ENCODE data around the gene FANCL.
A peak's percentile ranks its signal among the peaks of the same experiment; 100 is the strongest.

FANCL gene

DNA sequence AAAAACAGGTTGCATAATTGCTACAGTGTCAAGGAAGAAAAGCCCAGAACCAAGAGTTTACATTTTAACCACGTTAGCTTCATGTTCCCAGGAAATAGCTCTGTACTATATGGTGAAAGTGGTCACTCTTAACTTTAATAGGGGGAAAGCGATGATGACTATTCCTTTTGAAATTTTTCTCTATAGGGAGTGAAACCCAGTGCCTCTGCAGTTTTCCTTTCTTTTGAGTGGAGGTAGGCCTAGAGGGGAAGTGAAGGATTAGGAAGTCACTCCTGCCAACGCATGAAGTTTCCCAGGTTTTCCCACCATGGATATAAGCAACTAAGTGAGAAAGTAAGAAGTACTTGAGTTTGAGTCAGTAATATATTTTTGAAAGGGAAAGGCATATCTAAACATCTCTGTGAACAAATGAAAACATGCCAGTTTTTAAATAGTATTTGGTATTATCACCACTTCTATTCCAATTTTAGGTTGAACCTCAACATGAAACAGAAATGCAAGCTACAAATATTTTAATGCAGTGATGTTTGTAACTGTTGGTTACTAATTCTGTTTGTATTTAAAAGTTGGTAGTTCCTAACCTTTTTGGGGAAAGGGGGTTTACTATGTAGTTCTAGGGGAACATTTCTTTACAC, 102.6 kb downstream of the FANCL start:
- no peak overlapping the region for H3K9ac ChIP-seq (ENCODE audit: low read length)
- no peak overlapping the region for H3K4me3 ChIP-seq (ENCODE audit: low read length)
- no peaks in the 10 kb centered on the region for H3K27me3 ChIP-seq (replicated peaks; ENCODE audit: control insufficient read depth, insufficient read depth, low read length)
- peaks cover under 1% of the 10 kb centered on the region for H3K36me3 ChIP-seq (ENCODE audit: control insufficient read depth, insufficient read depth, low read length, severe bottlenecking)
- peak; percentile 22 for DNase-seq (ENCODE audit: low read depth)
- peaks cover 13% of the 10 kb centered on the region for H3K4me1 ChIP-seq (ENCODE audit: control insufficient read depth, insufficient read depth, low read length)
- H3K9me3 ChIP-seq (ENCODE audit: control insufficient read depth, low read length), result no peaks in the 10 kb centered on the region

DNA sequence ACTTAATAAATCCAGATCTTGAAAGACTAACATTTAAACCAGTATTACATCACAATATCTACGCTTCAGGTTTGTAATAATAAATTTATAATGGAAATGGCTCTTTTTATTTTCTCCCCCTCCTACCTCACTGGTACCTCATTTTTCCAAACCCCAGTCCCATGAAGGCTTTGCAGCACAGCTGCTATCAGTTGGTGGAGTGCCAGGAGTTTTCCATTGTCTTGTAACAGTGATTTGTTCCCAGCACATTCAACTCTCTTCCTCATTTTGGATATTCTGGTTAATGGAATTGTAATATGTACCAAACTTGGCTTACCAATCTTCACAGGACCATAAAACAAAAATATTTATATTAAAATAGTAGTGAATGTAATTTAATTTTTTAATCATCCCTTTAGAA, 103.3 kb downstream of the FANCL start:
- H3K9ac ChIP-seq (ENCODE audit: low read length), result no peak overlapping the region
- DNase-seq (ENCODE audit: low read depth), result peak; percentile 7
- H3K36me3 ChIP-seq (ENCODE audit: control insufficient read depth, insufficient read depth, low read length, severe bottlenecking), result no peaks in the 10 kb centered on the region
- H3K9me3 ChIP-seq (ENCODE audit: control insufficient read depth, low read length), result no peaks in the 10 kb centered on the region
- no peak overlapping the region for H3K4me3 ChIP-seq (ENCODE audit: low read length)
- peaks cover 18% of the 10 kb centered on the region for H3K4me1 ChIP-seq (ENCODE audit: control insufficient read depth, insufficient read depth, low read length)
- no peaks in the 10 kb centered on the region for H3K27me3 ChIP-seq (replicated peaks; ENCODE audit: control insufficient read depth, insufficient read depth, low read length)

- Histone ChIP-seq H3K9me3 (ENCODE audit: control insufficient read depth, low read length) (no peaks in the 10 kb centered on the region), H3K27me3 (replicated peaks; ENCODE audit: control insufficient read depth, insufficient read depth, low read length) (no peaks in the 10 kb centered on the region), H3K4me1 (ENCODE audit: control insufficient read depth, insufficient read depth, low read length) (peaks cover 24% of the 10 kb centered on the region), H3K9ac (ENCODE audit: low read length) (no peak overlapping the region), H3K36me3 (ENCODE audit: control insufficient read depth, insufficient read depth, low read length, severe bottlenecking) (no peaks in the 10 kb centered on the region), H3K4me3 (ENCODE audit: low read length) (no peak overlapping the region)
- peak; percentile 77 for DNase-seq (ENCODE audit: low read depth)
Observed at GRCh38 chr2:58137221-58137620, 103.9 kb downstream of the FANCL start.

- no peaks in the 10 kb centered on the region for H3K9me3 ChIP-seq (ENCODE audit: control insufficient read depth, low read length)
- no peak for DNase-seq (ENCODE audit: low read depth)
- H3K27me3 ChIP-seq (replicated peaks; ENCODE audit: control insufficient read depth, insufficient read depth, low read length), result no peaks in the 10 kb centered on the region
- H3K4me1 ChIP-seq (ENCODE audit: control insufficient read depth, insufficient read depth, low read length), result peaks cover 36% of the 10 kb centered on the region
- H3K4me3 ChIP-seq (ENCODE audit: low read length), result no peak overlapping the region
- no peak overlapping the region for H3K9ac ChIP-seq (ENCODE audit: low read length)
- H3K36me3 ChIP-seq (ENCODE audit: control insufficient read depth, insufficient read depth, low read length, severe bottlenecking), result no peaks in the 10 kb centered on the region
Observed at GRCh38 chr2:58135861-58136260, 105.3 kb downstream of the FANCL start.

GRCh38 chr2:58133395-58133794, 107.7 kb downstream of the FANCL start:
- H3K9me3 ChIP-seq (ENCODE audit: control insufficient read depth, low read length), result no peaks in the 10 kb centered on the region
- no peaks in the 10 kb centered on the region for H3K27me3 ChIP-seq (replicated peaks; ENCODE audit: control insufficient read depth, insufficient read depth, low read length)
- H3K9ac ChIP-seq (ENCODE audit: low read length), result no peak overlapping the region
- DNase-seq (ENCODE audit: low read depth), result peak; percentile 18
- H3K4me3 ChIP-seq (ENCODE audit: low read length), result no peak overlapping the region
- H3K36me3 ChIP-seq (ENCODE audit: control insufficient read depth, insufficient read depth, low read length, severe bottlenecking), result no peaks in the 10 kb centered on the region
- H3K4me1 ChIP-seq (ENCODE audit: control insufficient read depth, insufficient read depth, low read length), result peaks cover 38% of the 10 kb centered on the region

DNA sequence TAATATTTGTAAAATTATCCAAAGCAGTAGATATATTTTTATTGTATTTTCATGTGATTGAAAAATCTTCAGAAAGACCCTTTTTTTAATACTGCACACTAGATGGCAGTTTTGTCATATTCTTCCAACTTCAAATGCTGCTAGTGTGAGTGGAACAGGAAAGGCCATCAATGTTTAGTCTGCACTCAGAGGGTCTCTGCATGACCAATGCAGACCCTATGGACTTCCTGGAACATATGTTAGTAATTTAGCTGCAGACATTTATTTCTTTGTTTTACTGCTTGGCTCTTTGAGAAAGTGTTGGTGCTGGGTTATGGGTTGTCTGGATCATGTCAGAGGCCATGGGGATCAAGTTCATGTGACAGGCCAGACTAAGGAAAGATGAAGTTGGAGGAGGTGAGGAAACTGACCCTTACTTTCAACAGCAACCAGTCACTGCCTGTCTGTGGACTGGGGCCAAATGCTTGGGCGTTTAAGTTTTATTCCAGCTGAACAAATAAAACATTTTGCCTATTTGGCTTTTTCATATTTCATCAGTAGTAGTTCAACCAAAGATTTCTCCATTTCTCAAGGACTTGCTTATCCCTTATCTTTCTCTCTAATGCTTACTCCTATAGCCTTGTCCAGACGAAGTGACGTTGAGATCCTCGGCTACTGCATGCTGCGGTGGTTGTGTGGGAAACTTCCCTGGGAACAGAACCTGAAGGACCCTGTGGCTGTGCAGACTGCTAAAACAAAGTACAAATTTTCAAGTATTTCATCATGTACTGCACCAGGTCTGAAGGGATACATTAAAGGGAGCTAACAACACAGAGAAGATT, 109.7 kb downstream of the FANCL start:
- H3K9me3 ChIP-seq (ENCODE audit: control insufficient read depth, low read length), result no peaks in the 10 kb centered on the region
- H3K9ac ChIP-seq (ENCODE audit: low read length), result peak overlapping the region; percentile 57
- H3K4me3 ChIP-seq (ENCODE audit: low read length), result peak overlapping the region; percentile 24
- H3K36me3 ChIP-seq (ENCODE audit: control insufficient read depth, insufficient read depth, low read length, severe bottlenecking), result no peaks in the 10 kb centered on the region
- peak; percentile 64 for DNase-seq (ENCODE audit: low read depth)
- H3K4me1 ChIP-seq (ENCODE audit: control insufficient read depth, insufficient read depth, low read length), result peaks cover 38% of the 10 kb centered on the region
- no peaks in the 10 kb centered on the region for H3K27me3 ChIP-seq (replicated peaks; ENCODE audit: control insufficient read depth, insufficient read depth, low read length)

GRCh38 chr2:58130238-58130637, 110.9 kb downstream of the FANCL start:
- H3K27me3 ChIP-seq (replicated peaks; ENCODE audit: control insufficient read depth, insufficient read depth, low read length), result no peaks in the 10 kb centered on the region
- H3K9me3 ChIP-seq (ENCODE audit: control insufficient read depth, low read length), result no peaks in the 10 kb centered on the region

DNA sequence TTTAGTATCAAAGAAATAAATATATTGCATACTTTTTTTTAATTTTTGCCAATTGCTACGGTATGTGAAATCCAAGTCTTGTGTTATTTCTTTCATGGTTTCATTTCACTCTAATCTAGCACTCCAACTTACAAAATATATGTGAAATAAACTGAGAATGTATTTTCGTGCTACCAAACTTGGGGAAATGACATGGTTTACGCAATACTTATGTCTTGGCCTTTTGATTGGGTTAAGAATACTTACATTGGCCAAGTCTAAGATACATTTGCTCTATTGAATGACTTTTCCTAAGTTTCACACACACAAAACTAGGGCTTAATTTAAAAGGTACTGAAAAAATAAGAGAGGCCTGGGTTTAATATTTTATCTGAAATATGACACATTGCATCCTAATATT, 114.0 kb downstream of the FANCL start:
- no peak overlapping the region for H3K9ac ChIP-seq (ENCODE audit: low read length)
- H3K27me3 ChIP-seq (replicated peaks; ENCODE audit: control insufficient read depth, insufficient read depth, low read length), result no peaks in the 10 kb centered on the region
- DNase-seq (ENCODE audit: low read depth), result no peak
- H3K4me1 ChIP-seq (ENCODE audit: control insufficient read depth, insufficient read depth, low read length), result peaks cover 25% of the 10 kb centered on the region
- H3K36me3 ChIP-seq (ENCODE audit: control insufficient read depth, insufficient read depth, low read length, severe bottlenecking), result peaks cover 7% of the 10 kb centered on the region
- no peaks in the 10 kb centered on the region for H3K9me3 ChIP-seq (ENCODE audit: control insufficient read depth, low read length)
- H3K4me3 ChIP-seq (ENCODE audit: low read length), result no peak overlapping the region

More at GRCh38 chr2:58130238-58130637, 110.9 kb downstream of the FANCL start:
- no peaks in the 10 kb centered on the region for H3K36me3 ChIP-seq (ENCODE audit: control insufficient read depth, insufficient read depth, low read length, severe bottlenecking)
- DNase-seq (ENCODE audit: low read depth), result no peak
- no peak overlapping the region for H3K9ac ChIP-seq (ENCODE audit: low read length)
- H3K4me1 ChIP-seq (ENCODE audit: control insufficient read depth, insufficient read depth, low read length), result peaks cover 38% of the 10 kb centered on the region
- H3K4me3 ChIP-seq (ENCODE audit: low read length), result no peak overlapping the region

DNA sequence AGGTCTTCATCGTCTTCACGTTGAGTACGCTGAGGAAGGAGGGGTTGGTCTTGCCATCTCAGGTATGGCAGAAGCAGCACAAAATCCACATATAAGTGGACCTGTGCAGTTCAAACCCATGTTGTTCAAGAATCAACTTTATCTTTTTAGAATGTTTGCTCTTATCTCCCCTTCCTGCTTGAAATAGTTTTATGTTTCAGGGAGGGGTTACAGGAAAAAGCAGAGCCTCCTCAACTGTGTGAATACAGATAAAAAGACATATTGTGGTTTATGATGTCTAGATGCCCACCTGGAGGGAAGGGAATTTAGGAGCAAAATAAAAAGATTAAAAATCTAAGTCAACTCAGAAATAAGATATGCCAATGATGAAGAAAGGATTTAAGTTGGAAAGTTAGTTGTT, 118.6 kb downstream of the FANCL start:
- H3K36me3 ChIP-seq (ENCODE audit: control insufficient read depth, insufficient read depth, low read length, severe bottlenecking), result peaks cover 7% of the 10 kb centered on the region
- H3K9me3 ChIP-seq (ENCODE audit: control insufficient read depth, low read length), result no peaks in the 10 kb centered on the region
- H3K4me1 ChIP-seq (ENCODE audit: control insufficient read depth, insufficient read depth, low read length), result no peaks in the 10 kb centered on the region
- no peaks in the 10 kb centered on the region for H3K27me3 ChIP-seq (replicated peaks; ENCODE audit: control insufficient read depth, insufficient read depth, low read length)
- H3K4me3 ChIP-seq (ENCODE audit: low read length), result no peak overlapping the region
- H3K9ac ChIP-seq (ENCODE audit: low read length), result no peak overlapping the region
- DNase-seq (ENCODE audit: low read depth), result no peak

DNA sequence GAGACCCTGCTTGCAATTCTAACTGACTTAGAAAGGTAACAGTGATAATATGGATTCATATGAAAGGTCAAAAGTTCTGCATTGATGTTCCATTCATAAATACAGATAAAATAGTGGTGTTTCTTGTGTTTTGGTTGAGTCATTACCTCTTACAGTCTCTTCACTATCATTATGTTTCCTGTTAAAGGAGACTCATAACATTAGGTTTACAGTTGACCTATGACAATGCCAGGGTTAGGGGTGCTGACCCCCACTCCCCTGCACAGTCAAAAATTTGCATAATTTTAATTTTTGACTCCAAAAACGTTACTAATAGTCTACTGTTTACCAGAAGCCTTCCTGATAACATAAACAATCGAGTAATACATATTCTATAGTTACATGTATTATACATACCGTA, 119.1 kb downstream of the FANCL start:
- DNase-seq (ENCODE audit: low read depth), result no peak
- Histone ChIP-seq H3K9ac (ENCODE audit: low read length) (no peak overlapping the region), H3K4me3 (ENCODE audit: low read length) (no peak overlapping the region), H3K36me3 (ENCODE audit: control insufficient read depth, insufficient read depth, low read length, severe bottlenecking) (peaks cover 7% of the 10 kb centered on the region), H3K27me3 (replicated peaks; ENCODE audit: control insufficient read depth, insufficient read depth, low read length) (no peaks in the 10 kb centered on the region), H3K9me3 (ENCODE audit: control insufficient read depth, low read length) (no peaks in the 10 kb centered on the region), H3K4me1 (ENCODE audit: control insufficient read depth, insufficient read depth, low read length) (no peaks in the 10 kb centered on the region)

DNA sequence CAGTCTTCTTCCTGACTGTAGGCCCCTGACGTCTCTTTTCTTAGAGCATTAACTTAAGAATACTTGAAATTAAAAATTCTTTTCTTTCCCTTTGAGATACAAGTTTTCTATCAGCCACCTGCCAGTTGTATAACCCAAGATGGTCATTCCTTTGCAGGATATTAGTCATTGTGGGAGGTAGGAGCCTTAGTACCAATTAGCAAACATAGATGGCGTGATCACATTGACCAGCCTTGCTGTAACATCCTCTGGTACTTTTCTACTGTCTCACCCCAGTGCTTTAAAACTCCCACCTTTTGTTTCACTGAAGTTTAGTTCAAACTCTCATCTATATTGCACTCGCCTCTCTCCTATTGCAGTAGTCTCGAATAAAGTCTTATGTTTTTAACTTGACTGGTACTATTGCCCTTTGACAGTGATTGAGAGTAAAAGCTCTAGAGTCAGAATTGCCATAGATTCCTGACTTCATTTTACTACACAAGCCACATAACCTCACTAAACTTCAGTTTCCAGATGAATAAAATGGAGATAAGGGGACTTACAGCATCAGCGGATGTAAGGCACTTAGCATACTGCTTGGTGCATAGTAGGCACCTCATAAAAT, 120.4 kb downstream of the FANCL start:
- no peak for DNase-seq (ENCODE audit: low read depth)
- Histone ChIP-seq H3K27me3 (replicated peaks; ENCODE audit: control insufficient read depth, insufficient read depth, low read length) (no peaks in the 10 kb centered on the region), H3K9ac (ENCODE audit: low read length) (no peak overlapping the region), H3K36me3 (ENCODE audit: control insufficient read depth, insufficient read depth, low read length, severe bottlenecking) (peaks cover 7% of the 10 kb centered on the region), H3K4me1 (ENCODE audit: control insufficient read depth, insufficient read depth, low read length) (no peaks in the 10 kb centered on the region), H3K9me3 (ENCODE audit: control insufficient read depth, low read length) (no peaks in the 10 kb centered on the region), H3K4me3 (ENCODE audit: low read length) (no peak overlapping the region)
